ENCODE data around the gene RPS15.

RPS15 gene

DNA sequence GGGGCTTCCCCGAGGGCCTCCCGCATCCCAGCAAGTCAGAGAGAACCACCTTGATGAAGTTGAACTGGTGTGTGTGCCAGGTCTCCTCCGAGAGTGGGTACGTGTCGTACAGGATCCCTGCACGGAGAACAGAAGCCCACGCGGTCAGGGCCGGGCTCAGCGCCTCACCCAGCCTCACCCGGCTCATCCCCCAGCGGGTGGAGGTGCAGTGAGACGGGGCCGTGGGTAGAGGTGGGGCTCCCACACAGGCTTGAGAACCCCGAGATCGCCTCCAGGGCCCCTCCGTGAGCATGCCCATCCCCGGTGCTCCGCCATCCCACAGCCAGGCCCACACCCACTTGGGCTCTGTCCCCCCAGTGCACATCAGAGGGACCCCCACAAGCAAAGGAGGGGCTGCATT, 39.1 kb upstream of the RPS15 start:
- peak overlapping the region; percentile 82 for H3K27ac ChIP-seq
- TF ChIP-seq ZFX (IDR thresholded peaks at IDR 0.05; ENCODE audit: borderline replicate concordance), result no peak
- TF ChIP-seq, protein P1, sequence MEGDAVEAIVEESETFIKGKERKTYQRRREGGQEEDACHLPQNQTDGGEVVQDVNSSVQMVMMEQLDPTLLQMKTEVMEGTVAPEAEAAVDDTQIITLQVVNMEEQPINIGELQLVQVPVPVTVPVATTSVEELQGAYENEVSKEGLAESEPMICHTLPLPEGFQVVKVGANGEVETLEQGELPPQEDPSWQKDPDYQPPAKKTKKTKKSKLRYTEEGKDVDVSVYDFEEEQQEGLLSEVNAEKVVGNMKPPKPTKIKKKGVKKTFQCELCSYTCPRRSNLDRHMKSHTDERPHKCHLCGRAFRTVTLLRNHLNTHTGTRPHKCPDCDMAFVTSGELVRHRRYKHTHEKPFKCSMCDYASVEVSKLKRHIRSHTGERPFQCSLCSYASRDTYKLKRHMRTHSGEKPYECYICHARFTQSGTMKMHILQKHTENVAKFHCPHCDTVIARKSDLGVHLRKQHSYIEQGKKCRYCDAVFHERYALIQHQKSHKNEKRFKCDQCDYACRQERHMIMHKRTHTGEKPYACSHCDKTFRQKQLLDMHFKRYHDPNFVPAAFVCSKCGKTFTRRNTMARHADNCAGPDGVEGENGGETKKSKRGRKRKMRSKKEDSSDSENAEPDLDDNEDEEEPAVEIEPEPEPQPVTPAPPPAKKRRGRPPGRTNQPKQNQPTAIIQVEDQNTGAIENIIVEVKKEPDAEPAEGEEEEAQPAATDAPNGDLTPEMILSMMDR (IDR thresholded peaks at IDR 0.05), result no peak

DNA sequence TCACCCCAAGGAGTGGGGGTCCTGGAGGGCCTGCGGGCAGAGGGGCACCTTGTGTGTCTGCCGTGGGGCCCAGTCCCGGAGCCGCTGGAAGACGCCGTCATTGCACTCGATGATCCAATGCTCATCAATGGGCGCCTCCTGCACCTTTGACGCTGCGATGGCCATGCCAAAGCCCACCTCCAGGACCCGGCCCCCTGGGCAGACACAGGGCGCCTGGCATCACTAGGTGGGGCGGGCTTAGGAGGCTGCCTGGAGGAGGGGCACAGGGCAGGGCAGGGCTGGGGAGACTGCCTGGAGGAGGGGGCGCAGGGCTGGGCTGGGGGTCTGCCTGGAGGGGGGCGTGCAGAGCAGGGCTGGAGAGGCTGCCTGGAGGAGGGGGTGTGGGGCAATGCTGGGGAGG, 38.5 kb upstream of the RPS15 start:
- peak overlapping the region; percentile 82 for H3K27ac ChIP-seq
- no peak for TF ChIP-seq ZFX (IDR thresholded peaks at IDR 0.05; ENCODE audit: borderline replicate concordance)
- TF ChIP-seq, protein P1 (IDR thresholded peaks at IDR 0.05), result no peak

DNA sequence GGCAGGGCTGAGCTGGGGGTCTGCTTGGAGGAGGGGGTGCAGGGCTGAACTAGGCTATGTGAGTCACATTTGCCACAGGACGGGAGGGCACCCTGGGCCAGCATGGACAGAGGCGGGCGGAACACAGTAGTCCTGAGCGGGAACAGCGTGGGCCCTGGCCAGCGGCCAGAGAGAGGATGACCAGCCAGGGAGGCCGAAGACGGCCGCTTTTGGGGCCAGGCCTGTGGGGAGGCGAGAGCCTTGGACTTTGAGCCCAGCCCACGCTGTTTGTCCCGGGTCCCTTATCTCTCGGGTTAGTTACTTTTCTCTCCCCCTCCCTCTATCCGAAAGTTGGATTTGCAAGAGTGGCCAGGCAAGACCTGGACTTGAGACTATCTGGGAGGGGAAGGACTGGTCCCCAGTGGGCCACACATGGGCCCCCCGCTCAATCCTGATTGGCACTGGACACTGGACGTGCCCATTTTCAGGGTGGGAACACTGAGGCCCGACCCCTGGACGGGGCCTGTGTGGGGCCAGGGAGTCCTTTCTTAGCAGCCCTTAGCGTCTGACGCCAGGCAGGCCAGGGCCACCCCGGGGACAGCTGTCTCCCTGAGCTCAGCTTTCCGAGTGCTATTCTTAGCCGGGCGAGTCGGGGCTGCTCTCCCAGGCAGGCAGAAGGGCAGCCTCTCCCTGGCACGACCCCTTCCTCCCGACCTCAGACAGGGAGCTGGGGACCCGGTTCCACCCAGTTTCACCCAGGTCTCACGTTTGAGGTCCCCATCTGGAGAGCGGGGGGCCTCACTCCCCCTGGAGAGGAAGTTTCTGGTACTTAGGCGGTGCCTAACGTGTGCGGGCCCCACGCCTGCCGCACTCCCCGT, 37.7 kb upstream of the RPS15 start:
- TF ChIP-seq, protein P1 (IDR thresholded peaks at IDR 0.05), result no peak
- no peak for TF ChIP-seq ZFX (IDR thresholded peaks at IDR 0.05; ENCODE audit: borderline replicate concordance)
- peak overlapping the region; percentile 82 for H3K27ac ChIP-seq

DNA sequence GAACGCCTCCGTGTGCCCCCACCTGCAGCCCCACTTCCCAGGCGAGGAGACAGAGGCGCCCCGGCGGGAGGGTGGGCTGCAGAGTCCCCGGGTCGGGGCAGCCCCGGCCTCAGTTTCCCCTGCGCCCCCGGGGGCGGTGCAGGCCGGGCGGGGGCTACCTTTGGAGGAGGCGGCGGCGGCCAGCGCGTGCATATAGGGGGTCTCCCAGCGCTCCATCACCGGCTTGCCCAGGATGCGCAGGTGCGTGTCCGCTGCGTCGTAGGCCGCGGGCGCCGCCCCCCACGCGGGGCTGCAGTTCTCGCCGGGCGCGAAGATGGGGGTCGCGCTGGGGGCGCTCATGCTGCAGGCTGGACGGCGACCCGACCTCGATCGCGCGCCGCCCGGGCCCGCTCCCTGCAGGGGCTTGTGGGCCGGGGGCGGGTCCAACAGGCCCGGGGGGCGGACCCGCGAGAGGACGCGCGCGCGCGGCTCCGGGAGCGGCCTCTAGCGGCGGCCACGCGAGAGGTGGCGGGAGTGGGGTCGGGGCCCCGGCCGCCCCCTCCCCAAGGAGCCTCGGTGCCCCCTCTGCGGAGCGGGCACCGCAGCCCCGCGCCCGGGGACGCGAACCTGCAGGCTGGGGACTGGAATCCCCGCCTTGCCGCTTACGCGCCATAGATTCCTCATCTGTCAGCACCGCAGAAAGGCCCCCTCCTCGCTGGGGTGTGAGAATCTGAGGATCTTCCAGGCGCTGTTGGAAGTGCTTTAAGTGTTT, 36.9 kb upstream of the RPS15 start, which contains the start of gene GAMT:
Gene GAMT (minus strand): TSS at position 405 of the 751 bp plus-strand sequence. CDS start 66 bp downstream, at position 339.
- H3K27ac ChIP-seq, result peak within 1 kb of the TSS; percentile 82
- TF ChIP-seq ZFX (IDR thresholded peaks at IDR 0.05; ENCODE audit: borderline replicate concordance), result no peak
- TF ChIP-seq, protein P1 (IDR thresholded peaks at IDR 0.05), result peak; percentile 91

DNA sequence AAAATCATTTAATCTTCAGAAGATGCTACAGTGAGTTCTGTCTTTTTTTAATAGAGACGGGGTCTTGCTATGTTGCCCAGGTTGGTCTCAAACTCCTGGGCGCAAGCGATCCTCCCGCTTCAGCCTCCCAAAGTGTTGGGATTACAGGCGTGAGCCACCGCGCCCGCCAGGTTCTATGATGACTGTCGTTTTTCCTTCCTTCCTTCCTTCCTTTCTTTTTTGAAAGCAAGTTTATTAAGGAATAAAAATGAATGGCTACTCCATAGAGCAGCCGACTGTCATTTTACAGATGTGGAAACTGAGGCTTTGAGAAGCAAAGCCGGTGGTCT, 36.3 kb upstream of the RPS15 start:
- TF ChIP-seq, protein P1 (IDR thresholded peaks at IDR 0.05), result no peak
- no peak for TF ChIP-seq ZFX (IDR thresholded peaks at IDR 0.05; ENCODE audit: borderline replicate concordance)
- H3K27ac ChIP-seq, result peak overlapping the region; percentile 82

DNA sequence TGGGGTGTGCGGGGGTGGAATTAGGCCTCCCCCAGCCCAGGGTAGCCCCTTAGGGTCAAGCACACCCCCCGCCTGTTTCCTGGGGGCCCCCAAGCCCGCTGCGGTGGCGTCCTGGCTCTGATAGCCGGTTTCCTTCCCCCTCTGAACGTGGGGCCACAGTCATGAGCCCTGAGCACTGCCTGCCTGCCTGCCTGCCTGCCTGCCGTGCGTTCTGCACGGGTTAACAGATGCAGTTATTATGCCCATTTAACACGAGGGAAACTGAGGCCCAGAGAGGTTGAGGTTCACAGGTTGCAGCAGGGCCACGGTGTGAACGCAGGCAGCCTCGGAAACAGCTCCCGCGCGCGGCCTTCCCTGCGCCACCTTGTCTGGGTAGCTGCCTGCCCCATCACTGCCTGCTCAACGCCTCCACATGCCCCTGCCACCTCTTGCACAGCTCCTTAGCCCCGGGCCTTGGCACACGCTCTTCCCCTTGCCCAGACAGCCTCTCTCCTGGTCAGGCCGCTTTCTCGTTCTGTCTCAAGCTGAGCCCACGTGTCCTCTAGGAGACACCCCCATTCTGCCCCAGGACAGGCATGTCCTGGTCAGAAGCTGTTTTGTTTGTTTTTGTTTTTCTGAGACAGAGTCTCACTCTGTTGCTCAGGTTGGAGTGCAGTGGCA, 35.7 kb upstream of the RPS15 start:
- TF ChIP-seq, protein P1 (IDR thresholded peaks at IDR 0.05), result no peak
- no peak for TF ChIP-seq ZFX (IDR thresholded peaks at IDR 0.05; ENCODE audit: borderline replicate concordance)
- peak overlapping the region; percentile 82 for H3K27ac ChIP-seq

Data from 22Rv1 (cell line).